ENCODE data around the gene MPP4.

DNA sequence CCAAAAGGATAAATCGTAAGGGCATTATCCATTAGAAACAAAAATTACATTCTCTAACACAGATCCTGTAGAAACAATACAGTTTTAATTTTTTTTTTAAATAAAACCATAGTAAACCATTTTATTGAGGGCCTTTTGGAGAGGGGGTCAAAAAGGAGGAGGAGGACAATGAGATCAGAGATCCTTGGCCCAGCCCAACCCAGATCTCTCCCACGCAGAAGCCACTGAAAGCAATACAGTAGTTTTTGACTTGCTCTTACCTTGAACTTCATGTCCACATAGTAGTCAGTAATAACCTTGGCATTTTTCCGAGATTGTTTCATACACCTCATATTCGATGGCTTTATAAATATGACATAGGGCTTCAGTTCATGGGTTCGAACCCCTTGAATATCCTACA, 51.0 kb downstream of the MPP4 start:
- TF ChIP-seq, protein P1, sequence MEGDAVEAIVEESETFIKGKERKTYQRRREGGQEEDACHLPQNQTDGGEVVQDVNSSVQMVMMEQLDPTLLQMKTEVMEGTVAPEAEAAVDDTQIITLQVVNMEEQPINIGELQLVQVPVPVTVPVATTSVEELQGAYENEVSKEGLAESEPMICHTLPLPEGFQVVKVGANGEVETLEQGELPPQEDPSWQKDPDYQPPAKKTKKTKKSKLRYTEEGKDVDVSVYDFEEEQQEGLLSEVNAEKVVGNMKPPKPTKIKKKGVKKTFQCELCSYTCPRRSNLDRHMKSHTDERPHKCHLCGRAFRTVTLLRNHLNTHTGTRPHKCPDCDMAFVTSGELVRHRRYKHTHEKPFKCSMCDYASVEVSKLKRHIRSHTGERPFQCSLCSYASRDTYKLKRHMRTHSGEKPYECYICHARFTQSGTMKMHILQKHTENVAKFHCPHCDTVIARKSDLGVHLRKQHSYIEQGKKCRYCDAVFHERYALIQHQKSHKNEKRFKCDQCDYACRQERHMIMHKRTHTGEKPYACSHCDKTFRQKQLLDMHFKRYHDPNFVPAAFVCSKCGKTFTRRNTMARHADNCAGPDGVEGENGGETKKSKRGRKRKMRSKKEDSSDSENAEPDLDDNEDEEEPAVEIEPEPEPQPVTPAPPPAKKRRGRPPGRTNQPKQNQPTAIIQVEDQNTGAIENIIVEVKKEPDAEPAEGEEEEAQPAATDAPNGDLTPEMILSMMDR (IDR thresholded peaks at IDR 0.05; ENCODE audit: insufficient read depth, low read length, poor library complexity, severe bottlenecking), result no peak
- no peak for TF ChIP-seq EZH2phosphoT487 (conservative IDR thresholded peaks at IDR 0.05; ENCODE audit: low read length)
